ENCODE results near the gene SCART1. TPM values are rescaled to one million over a fixed set of nuclear protein-coding genes. Genes with fewer than 3 reads are reported as not detected.

Gene SCART1
- total and polyA plus RNA-seq, 2 donors (not counting 3 experiments of a cell fraction or from before 2014, with no cell fraction given) = 0.90 to 1.0 TPM

GRCh38 chr10:133461841-133462240, 8.1 kb downstream of the SCART1 start:
- ChIA-PET POLR2A (no interaction called here), CTCF (no interaction called here)
- Histone ChIP-seq H3K9me1 (replicated peaks; ENCODE audit: control insufficient read depth, extremely low read depth, insufficient read depth, low read length) (no peaks in the 10 kb centered on the region), H3K79me2 (ENCODE audit: control insufficient read depth, insufficient read depth, low read length) (no peaks in the 10 kb centered on the region), H3K4me1 (ENCODE audit: control insufficient read depth, extremely low read depth, insufficient read depth, low read length) (no peaks in the 10 kb centered on the region), H3K4me3 (replicated peaks in 1 of 3; ENCODE audit: insufficient read depth in 1 of 3, low read depth in 1 of 3, low read length in 3 of 3) (no peak overlapping the region), H2AFZ (ENCODE audit: low read depth, low read length) (no peak overlapping the region), H3K27me3 (ENCODE audit: control insufficient read depth in 2 of 2, insufficient read depth in 2 of 2, low read length in 2 of 2) (no peaks in the 10 kb centered on the region), H3K27ac (ENCODE audit: insufficient read depth, low read depth, low read length) (no peak overlapping the region), H3K9ac (replicated peaks; ENCODE audit: extremely low read depth, insufficient read depth, low read length) (no peak overlapping the region), H3K9me3 (replicated peaks; ENCODE audit: control insufficient read depth, insufficient read depth, low read length) (no peaks in the 10 kb centered on the region), H3K36me3 (ENCODE audit: control insufficient read depth in 2 of 2, extremely low read depth in 1 of 2, insufficient read depth in 2 of 2, low read length in 2 of 2) (no peaks in the 10 kb centered on the region), H4K20me1 (replicated peaks; ENCODE audit: control insufficient read depth, extremely low read depth, insufficient read depth, low read length) (no peaks in the 10 kb centered on the region), H3K4me2 (ENCODE audit: insufficient read depth, low read length) (no peak overlapping the region)
- FAIRE-seq (no peak), DNase-seq (ENCODE audit: low read depth, low spot score) (no peak)
- BruUV-seq (replicated peaks) = no TSS peak
- dilution Hi-C loops (cut with MboI; ENCODE audit: extremely low pct_ligation_motif_present, low sequenced_read_pairs) (no loop called here), intact Hi-C loops (cut with micrococcal nuclease) (no loop called here)
- no peak for TF ChIP-seq EZH2 (IDR thresholded peaks at IDR 0.05; ENCODE audit: borderline replicate concordance, low read depth, low read length, severe bottlenecking)
- TF ChIP-seq POLR2AphosphoS5 (IDR thresholded peaks at IDR 0.05; ENCODE audit: insufficient read depth, low read depth, low read length) = no peak
- TF ChIP-seq POLR2A (IDR thresholded peaks at IDR 0.05; ENCODE audit: low read depth, low read length) = no peak
- TF ChIP-seq GATA2 (IDR thresholded peaks at IDR 0.05; ENCODE audit: insufficient read depth, insufficient read length, low read depth, low read length) = no peak
- TF ChIP-seq CTCF (IDR thresholded peaks at IDR 0.05; ENCODE audit: extremely low read depth in 1 of 2, insufficient read depth in 1 of 2, low read depth in 1 of 2, low read length in 2 of 2) = no peak
- TF ChIP-seq JUN (IDR thresholded peaks at IDR 0.05; ENCODE audit: borderline replicate concordance, insufficient read depth, insufficient read length, low read depth) = no peak
- TF ChIP-seq FOS (IDR thresholded peaks at IDR 0.05; ENCODE audit: borderline replicate concordance, insufficient read depth, low read length) = no peak
- no peak for TF ChIP-seq MYC (IDR thresholded peaks at IDR 0.05; ENCODE audit: low read depth, low read length)
- TF ChIP-seq MAX (IDR thresholded peaks at IDR 0.05; ENCODE audit: insufficient read depth, insufficient read length) = no peak
